ENCODE measurements around the gene PTPRN2. TPM values are rescaled to one million over a fixed set of nuclear protein-coding genes. Genes with fewer than 3 reads are reported as not detected.

PTPRN2 gene
- total RNA-seq, 2 experiments from 2014 or later = 4.7 to 4.8 TPM

- H3K27me3 Mint-ChIP-seq = no peaks in the 10 kb centered on the region
Measured at GRCh38 chr7:158093156-158093796, 494.3 kb downstream of the PTPRN2 start.

GRCh38 chr7:158087196-158087595 is 500.4 kb downstream of the PTPRN2 start:
- Mint-ChIP-seq H3K36me3 (ENCODE audit: low read depth) (peaks cover 3% of the 10 kb centered on the region), H3K4me1 (no peaks in the 10 kb centered on the region), H3K27ac (no peak overlapping the region), H3K9me3 (peaks cover 13% of the 10 kb centered on the region), H3K4me3 (no peak overlapping the region), H3K27me3 (no peaks in the 10 kb centered on the region)
- CTCF ChIA-PET = no interaction called here
- POLR2A ChIA-PET = no interaction called here
- DNase-seq = no peak

More at GRCh38 chr7:158093156-158093796, 494.3 kb downstream of the PTPRN2 start:
- POLR2A ChIA-PET = no interaction called here
- Mint-ChIP-seq H3K27ac (no peak overlapping the region), H3K4me1 (no peaks in the 10 kb centered on the region), H3K36me3 (ENCODE audit: low read depth) (no peaks in the 10 kb centered on the region), H3K4me3 (no peak overlapping the region), H3K9me3 (peaks cover 4% of the 10 kb centered on the region)
- CTCF ChIA-PET = no interaction called here
- DNase-seq = no peak

- DNase-seq = no peak
- Mint-ChIP-seq H3K9me3 (peaks cover 13% of the 10 kb centered on the region), H3K4me1 (no peaks in the 10 kb centered on the region), H3K27me3 (no peaks in the 10 kb centered on the region), H3K27ac (no peak overlapping the region), H3K36me3 (ENCODE audit: low read depth) (peaks cover 3% of the 10 kb centered on the region), H3K4me3 (no peak overlapping the region)
- ChIA-PET CTCF (no interaction called here), POLR2A (no interaction called here)
Measured at GRCh38 chr7:158085741-158086695, 501.6 kb downstream of the PTPRN2 start.

GRCh38 chr7:158084555-158084954 is 503.1 kb downstream of the PTPRN2 start:
- Mint-ChIP-seq H3K4me3 (no peak overlapping the region), H3K36me3 (ENCODE audit: low read depth) (peaks cover 3% of the 10 kb centered on the region), H3K27me3 (no peaks in the 10 kb centered on the region), H3K4me1 (no peaks in the 10 kb centered on the region), H3K27ac (no peak overlapping the region), H3K9me3 (peaks cover 13% of the 10 kb centered on the region)
- CTCF ChIA-PET = no interaction called here
- DNase-seq = no peak
- POLR2A ChIA-PET = no interaction called here

GRCh38 chr7:158083526-158084310 is 503.9 kb downstream of the PTPRN2 start:
- Mint-ChIP-seq H3K36me3 (ENCODE audit: low read depth) (peaks cover 3% of the 10 kb centered on the region), H3K27ac (no peak overlapping the region), H3K27me3 (no peaks in the 10 kb centered on the region), H3K9me3 (peaks cover 13% of the 10 kb centered on the region), H3K4me3 (no peak overlapping the region), H3K4me1 (no peaks in the 10 kb centered on the region)
- ChIA-PET CTCF (no interaction called here), POLR2A (no interaction called here)
- no peak for DNase-seq

GRCh38 chr7:158082761-158083160 is 504.9 kb downstream of the PTPRN2 start:
- Mint-ChIP-seq H3K27ac (no peak overlapping the region), H3K27me3 (no peaks in the 10 kb centered on the region), H3K4me3 (no peak overlapping the region), H3K4me1 (no peaks in the 10 kb centered on the region), H3K9me3 (peaks cover 13% of the 10 kb centered on the region), H3K36me3 (ENCODE audit: low read depth) (peaks cover 3% of the 10 kb centered on the region)
- ChIA-PET POLR2A (no interaction called here), CTCF (no interaction called here)
- DNase-seq = no peak

GRCh38 chr7:158080899-158081445 is 506.7 kb downstream of the PTPRN2 start:
- Mint-ChIP-seq H3K9me3 (peaks cover 6% of the 10 kb centered on the region), H3K36me3 (ENCODE audit: low read depth) (peaks cover 2% of the 10 kb centered on the region), H3K4me3 (no peak overlapping the region), H3K27ac (no peak overlapping the region), H3K4me1 (no peaks in the 10 kb centered on the region), H3K27me3 (no peaks in the 10 kb centered on the region)
- ChIA-PET POLR2A (no interaction called here), CTCF (no interaction called here)
- DNase-seq = no peak

GRCh38 chr7:158077934-158078910 is 509.4 kb downstream of the PTPRN2 start:
- Mint-ChIP-seq H3K27ac (no peak overlapping the region), H3K27me3 (no peaks in the 10 kb centered on the region), H3K36me3 (ENCODE audit: low read depth) (no peaks in the 10 kb centered on the region)

GRCh38 chr7:158077151-158077840 is 510.3 kb downstream of the PTPRN2 start:
- H3K36me3 Mint-ChIP-seq (ENCODE audit: low read depth) = no peaks in the 10 kb centered on the region
- H3K9me3 Mint-ChIP-seq = no peaks in the 10 kb centered on the region
- no peak overlapping the region for H3K4me3 Mint-ChIP-seq
- ChIA-PET CTCF (no interaction called here), POLR2A (no interaction called here)
- no peaks in the 10 kb centered on the region for H3K4me1 Mint-ChIP-seq
- no peaks in the 10 kb centered on the region for H3K27me3 Mint-ChIP-seq
- no peak overlapping the region for H3K27ac Mint-ChIP-seq
- no peak for DNase-seq

More at GRCh38 chr7:158077934-158078910, 509.4 kb downstream of the PTPRN2 start:
- H3K4me3 Mint-ChIP-seq = no peak overlapping the region
- CTCF ChIA-PET = no interaction called here
- POLR2A ChIA-PET = no interaction called here
- no peak for DNase-seq
- no peaks in the 10 kb centered on the region for H3K4me1 Mint-ChIP-seq
- no peaks in the 10 kb centered on the region for H3K9me3 Mint-ChIP-seq

GRCh38 chr7:158076656-158077055 is 511.0 kb downstream of the PTPRN2 start:
- ChIA-PET CTCF (no interaction called here), POLR2A (no interaction called here)
- no peak for DNase-seq
- Mint-ChIP-seq H3K4me3 (no peak overlapping the region), H3K4me1 (no peaks in the 10 kb centered on the region), H3K9me3 (no peaks in the 10 kb centered on the region), H3K27ac (no peak overlapping the region), H3K27me3 (no peaks in the 10 kb centered on the region), H3K36me3 (ENCODE audit: low read depth) (no peaks in the 10 kb centered on the region)

- Mint-ChIP-seq H3K27ac (no peak overlapping the region), H3K4me3 (no peak overlapping the region), H3K27me3 (no peaks in the 10 kb centered on the region), H3K4me1 (no peaks in the 10 kb centered on the region), H3K9me3 (no peaks in the 10 kb centered on the region), H3K36me3 (ENCODE audit: low read depth) (no peaks in the 10 kb centered on the region)
- ChIA-PET POLR2A (no interaction called here), CTCF (no interaction called here)
- DNase-seq = no peak
Measured at GRCh38 chr7:158076215-158076614, 511.4 kb downstream of the PTPRN2 start.

GRCh38 chr7:158075633-158076001 is 512.0 kb downstream of the PTPRN2 start:
- H3K27me3 Mint-ChIP-seq = no peaks in the 10 kb centered on the region
- no peak overlapping the region for H3K4me3 Mint-ChIP-seq
- POLR2A ChIA-PET = no interaction called here
- no peaks in the 10 kb centered on the region for H3K4me1 Mint-ChIP-seq
- no peaks in the 10 kb centered on the region for H3K36me3 Mint-ChIP-seq (ENCODE audit: low read depth)
- CTCF ChIA-PET = no interaction called here
- no peak for DNase-seq
- H3K9me3 Mint-ChIP-seq = no peaks in the 10 kb centered on the region
- no peak overlapping the region for H3K27ac Mint-ChIP-seq
